GM18519 (cell line): Measurements from ENCODE around the gene KRTAP12-2.
"Not testable (repeated sequence)": the region's sequence is repeated elsewhere in the genome, so short reads cannot be mapped to it uniquely, and the experiment has no call there.

ENCODE experiments used
- ATAC-seq: cut with Tn5 transposase; IDR thresholded peaks from one replicate; pipeline ENCODE4 v1.9.1; 2021; ENCODE audit warnings: mild to moderate bottlenecking, moderate library complexity; ENCODE audit not compliant: unreplicated experiment, low FRiP score

The KRTAP12-2 gene

DNA sequence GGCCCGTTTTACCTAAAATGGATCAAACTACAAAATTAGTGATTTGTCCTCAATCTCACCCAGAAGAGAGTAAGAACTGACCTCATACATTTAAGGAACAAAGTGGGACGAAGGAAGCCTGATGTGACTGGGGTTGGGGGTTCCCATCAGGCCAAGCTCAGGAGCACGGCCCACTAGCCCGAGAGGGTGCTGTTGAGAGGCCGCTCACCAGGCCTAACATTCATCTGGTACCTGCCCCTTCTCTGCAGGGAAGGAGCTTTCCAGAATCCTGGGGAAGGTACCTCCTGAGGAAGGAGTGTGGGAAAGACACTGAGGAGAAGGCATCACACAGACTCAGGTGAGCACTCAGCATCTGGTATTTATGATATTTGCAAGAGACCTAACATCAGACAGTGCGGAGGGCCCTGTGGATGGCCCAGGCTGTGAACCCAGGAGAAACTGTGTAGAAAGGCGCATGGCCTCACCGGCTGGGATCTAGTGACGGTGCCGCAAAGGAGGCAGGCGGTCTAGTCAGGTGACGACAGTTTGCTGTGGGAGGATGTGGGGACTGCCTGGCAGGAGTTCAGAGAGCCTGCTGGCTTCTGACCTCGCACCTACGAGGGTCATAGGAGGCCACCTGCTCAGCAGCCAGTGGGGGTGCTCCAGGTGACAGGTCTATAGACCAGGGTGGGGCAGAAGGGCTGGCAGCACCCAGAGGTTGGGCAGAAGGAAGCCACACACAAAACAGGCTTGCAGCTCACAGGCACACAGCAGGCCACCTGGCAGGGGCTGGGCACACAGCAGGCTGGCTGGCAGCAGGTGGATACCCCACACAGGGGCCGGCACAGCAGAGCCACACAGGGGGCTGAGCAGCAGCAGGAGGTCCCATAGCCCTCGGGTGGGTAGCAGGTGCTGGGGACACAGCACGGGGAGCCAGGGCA lies 12.8 kb downstream of the KRTAP12-2 start:
- no peak for ATAC-seq

DNA sequence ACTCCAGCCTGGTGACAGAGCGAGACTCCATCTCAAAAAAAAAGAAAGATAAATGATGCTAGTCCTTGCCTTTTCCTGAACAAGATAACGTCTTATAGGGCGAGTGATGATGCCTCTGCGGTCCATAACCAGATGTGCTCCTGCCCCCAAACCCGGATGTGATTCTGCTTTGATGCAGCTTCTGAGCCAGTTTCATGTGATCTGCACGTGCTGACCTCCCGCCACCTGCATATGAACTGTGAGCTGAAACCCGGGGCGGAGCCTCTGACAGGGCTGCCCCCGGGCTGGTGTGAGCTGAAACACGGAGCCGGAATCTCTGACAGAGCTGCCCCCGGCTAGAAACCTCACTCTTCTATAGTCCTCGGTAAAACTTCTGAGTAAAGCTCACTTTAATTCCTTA lies 13.6 kb downstream of the KRTAP12-2 start:
- ATAC-seq, result no peak

DNA sequence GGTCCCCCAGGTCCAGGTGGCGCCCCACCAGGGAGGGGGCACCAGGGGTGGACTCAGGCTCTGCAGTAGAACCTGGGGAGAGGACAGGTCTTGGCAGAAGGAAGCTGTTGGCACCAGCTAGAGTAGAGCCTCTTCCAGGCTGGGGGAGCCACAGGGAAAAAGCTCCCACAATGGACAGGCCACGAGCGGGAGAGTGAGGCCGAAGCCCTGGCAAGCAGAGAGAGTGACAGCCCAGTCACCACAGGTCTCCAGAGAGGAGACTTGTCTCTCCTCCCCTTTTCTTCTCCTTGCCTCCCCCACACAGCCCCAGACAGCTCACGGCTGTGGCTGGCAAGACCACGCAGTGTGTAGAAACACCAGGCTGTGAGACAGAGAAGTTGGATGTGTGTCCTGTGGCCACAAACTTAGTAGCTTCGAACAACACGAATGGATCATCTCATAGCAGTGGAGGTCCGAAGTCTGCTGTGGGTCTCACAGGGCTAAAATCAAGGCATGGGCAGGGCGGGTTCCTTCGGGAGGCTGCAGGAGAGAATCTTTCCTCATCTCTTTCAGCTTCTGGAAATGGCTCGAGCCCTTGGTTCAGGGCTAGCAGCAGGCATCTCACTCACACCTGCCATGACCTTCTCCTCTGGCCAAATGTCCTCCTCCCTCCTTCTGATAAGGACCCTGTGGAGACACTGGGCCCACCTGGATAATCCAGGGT lies 15.6 kb downstream of the KRTAP12-2 start:
- no peak for ATAC-seq

DNA sequence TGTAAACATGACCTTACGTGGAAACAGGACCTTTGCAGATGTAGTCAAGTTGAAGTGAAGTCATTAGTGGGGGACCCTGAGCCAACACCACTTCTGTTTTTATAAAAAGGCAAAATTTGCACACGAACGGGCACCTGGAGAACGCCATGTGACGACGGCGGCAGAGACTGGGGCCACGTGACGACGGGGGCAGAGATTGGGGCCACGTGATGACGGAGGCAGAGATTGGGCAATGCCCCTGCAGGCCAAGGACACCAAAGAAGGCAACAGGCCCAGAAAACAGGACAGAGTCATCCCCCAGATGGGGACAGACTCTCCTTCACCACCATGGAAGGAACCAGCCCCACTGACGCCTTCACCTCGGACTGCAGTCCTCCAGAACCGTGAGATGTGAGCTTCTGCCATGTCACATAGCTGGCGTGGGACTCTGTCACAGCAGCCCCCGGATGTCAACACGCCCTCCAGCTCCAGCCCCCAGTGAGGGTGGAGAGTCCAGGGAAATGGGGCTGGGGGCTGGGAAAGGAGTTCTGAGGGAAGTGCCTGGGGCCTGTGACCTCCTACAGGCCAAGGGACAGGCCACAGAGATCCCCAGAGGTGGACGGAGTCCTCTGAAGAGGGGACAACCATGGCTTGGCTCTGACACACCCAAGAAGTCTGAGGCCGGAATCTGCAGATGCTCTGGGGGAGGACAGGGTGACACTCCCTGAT lies 16.3 kb downstream of the KRTAP12-2 start:
- no peak for ATAC-seq

DNA sequence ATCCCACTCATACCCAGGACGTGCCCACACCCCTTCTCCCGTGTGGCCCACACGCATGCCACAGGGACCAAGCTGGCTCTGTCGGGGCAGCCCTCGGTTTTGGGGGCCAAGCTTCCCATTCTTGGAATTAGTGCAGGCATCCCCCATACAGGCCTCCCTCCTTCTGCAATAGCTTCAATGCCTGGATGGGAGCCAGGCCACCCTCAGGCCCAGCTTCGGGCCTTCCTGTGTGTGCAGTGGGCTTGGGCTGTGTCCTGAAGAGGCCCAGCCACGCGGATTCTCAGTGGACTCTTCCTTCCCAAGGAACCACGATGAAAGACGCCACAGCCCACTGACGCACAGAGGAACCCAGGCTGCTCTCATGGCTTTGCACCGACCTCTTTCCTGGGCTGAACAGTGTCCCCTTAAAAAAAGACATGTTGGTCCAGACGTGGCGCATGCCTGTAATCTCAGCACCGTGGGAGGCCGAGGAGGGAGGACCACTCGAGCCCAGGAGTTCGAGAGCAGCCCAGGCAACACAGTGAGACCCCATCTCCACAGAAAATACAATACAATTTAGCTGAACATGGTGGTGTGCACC lies 17.1 kb downstream of the KRTAP12-2 start:
- ATAC-seq, result no peak

DNA sequence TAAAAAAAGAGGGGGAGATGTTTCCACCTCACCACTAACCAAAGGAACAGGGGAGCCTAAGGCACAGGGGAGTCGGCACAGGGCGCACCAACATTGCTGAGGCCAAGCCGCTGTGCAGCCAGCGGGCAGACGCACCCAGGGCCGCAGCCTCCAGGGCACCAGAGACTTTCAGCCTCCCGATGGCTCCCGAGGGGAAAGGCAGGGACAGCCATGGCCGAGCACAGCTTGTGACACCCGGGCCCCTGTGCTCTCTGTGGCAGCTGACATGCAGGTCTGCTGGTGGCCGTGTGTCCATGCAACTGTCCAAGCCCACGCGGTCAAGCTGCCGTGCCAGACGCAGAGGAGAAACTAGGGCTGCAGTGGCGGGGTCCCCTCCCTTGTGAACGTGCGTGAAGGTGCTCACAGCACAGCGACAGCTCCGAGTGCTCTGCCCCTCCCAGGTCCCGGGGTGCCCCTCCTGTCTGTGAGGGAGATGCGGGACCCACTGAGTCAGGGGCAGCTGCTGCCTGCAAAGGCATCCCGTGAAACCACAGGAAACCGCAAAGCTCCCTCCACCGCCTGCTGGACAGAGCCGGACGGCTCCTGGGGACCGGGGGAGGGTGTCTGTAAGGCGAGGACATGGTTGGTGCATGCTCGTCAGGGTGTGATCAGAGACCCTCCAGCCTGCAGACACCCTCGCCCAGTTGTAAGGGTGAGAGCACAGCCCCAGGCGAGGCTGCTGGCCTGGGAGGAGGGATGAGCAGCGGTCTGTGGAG lies 18.0 kb downstream of the KRTAP12-2 start:
- ATAC-seq, result no peak

DNA sequence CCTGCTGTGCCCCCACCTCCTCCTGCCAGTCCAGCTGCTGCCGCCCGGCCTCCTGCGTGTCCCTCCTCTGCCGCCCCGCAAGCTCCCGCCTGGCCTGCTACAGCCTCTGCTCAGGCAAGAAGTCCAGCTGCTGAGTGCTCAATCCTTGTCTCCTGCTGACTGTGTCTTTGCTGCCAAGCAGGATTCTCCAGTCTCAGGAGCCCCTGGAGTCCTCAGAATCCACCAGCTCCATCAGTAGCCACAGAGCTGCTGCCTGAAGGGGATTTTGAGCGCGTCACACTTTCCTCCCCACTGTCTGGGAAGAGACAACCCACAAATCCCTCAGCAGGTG lies 19.5 kb downstream of the KRTAP12-2 start:
- ATAC-seq, result no peak

DNA sequence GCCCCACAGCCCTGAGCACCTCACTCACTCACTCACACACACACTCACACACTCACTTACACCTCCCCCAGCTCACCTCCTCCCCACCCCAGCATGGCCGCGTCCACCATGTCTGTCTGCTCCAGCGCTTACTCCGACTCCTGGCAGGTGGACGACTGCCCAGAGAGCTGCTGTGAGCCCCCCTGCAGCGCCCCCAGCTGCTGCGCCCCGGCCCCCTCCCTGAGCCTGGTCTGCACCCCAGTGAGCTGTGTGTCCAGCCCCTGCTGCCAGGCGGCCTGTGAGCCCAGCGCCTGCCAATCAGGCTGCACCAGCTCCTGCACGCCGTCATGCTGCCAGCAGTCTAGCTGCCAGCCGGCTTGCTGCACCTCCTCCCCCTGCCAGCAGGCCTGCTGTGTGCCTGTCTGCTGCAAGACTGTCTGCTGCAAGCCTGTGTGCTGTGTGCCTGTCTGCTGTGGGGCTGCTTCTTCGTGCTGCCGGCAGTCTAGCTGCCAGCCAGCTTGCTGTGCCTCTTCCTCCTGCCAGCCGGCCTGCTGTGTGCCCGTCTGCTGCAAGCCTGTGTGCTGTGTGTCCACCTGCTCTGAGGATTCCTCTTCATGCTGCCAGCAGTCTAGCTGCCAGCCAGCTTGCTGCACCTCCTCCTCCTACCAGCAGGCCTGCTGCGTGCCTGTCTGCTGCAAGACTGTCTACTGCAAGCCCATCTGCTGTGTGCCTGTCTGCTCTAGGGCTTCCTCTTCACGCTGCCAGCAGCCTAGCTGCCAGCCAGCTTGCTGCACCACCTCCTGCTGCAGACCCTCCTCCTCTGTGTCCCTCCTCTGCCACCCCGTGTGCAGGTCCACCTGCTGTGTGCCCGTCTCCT lies 20.1 kb downstream of the KRTAP12-2 start, which contains the start of gene KRTAP10-11:
KRTAP10-11 (plus strand) TSS at position 49 of the 856 bp plus-strand sequence; CDS start at position 94, 45 bp downstream.
- not testable (repeated sequence) for ATAC-seq

DNA sequence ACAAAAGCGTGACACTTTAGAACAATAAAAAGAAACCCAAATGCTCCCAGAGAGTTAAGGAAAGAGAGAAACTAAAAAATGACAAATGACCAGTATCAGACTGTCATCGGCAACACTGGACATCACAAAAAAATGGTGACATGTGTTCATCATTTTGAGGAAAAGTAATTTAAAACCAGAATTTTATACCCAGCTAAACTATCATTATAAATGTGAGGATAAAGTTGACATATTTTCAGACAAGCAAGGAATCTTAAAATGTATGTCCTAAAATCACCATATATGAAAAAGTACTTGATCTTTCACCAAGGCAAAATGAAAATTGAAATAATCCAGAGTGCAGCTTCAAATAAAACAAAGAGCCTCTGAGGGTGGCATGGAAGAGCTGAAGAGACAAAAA lies 21.8 kb downstream of the KRTAP12-2 start:
- ATAC-seq, result no peak

DNA sequence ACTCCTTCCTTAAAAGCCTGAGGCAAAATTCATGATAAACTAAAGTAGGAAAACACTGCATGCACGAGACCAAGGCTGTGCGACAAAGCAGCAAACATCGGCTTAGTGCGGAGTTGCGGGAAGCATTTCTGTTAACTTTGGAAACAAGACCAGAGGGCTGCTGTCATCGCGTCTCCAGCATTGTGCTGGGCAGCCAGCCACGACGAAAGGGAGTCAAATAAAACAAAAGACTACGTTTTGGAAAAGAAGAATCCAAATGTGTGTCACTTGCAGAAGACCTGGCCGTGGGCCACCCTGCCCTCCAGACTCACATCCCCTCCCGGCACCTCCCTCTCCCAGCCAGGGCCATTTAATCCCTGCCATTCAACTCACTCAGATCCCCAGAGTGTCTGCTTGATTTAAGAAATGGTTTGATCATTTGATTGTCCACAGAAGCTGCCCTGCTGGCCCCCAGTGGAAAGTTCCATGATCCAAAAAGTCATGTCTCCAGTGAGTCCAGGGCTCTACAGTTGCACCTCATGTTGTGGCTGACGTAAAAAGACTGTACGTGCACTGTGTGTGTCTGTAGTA lies 22.9 kb downstream of the KRTAP12-2 start:
- no peak for ATAC-seq

DNA sequence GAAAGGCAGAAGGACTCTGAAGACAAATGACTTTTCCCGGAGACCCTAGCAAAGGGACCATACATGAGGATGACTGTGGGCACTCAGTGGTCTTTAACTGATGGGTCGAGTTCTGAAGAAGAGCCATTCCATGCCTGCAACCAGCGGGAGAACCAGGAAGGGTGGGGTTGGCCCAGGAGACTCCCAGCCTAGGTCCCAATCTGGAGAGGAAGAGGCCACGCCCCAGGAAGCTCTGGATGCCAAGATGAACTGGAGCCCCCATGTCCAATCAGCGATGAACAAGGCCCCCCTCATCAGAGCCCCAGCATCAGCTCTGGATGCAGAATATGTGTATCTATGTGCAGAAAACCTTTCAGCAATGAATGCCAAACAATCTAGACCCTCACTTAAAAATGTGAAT lies 26.0 kb downstream of the KRTAP12-2 start:
- ATAC-seq, result no peak

DNA sequence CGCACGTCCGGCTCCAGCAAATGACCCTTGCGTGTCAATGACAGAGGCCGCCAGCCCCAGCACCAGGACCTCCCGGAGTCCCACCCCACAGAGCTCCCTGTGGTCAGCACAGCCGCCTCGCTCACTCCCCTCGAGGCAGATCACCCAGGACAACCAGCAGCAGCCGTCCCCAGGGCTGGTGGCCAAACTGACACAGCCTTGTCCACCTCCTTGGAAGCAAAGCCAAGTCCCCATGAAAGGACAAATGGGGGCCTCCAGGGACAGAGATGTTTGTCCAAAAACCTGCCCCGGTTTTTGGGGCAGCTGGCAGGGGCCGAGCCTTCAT lies 27.4 kb downstream of the KRTAP12-2 start:
- ATAC-seq, result no peak

DNA sequence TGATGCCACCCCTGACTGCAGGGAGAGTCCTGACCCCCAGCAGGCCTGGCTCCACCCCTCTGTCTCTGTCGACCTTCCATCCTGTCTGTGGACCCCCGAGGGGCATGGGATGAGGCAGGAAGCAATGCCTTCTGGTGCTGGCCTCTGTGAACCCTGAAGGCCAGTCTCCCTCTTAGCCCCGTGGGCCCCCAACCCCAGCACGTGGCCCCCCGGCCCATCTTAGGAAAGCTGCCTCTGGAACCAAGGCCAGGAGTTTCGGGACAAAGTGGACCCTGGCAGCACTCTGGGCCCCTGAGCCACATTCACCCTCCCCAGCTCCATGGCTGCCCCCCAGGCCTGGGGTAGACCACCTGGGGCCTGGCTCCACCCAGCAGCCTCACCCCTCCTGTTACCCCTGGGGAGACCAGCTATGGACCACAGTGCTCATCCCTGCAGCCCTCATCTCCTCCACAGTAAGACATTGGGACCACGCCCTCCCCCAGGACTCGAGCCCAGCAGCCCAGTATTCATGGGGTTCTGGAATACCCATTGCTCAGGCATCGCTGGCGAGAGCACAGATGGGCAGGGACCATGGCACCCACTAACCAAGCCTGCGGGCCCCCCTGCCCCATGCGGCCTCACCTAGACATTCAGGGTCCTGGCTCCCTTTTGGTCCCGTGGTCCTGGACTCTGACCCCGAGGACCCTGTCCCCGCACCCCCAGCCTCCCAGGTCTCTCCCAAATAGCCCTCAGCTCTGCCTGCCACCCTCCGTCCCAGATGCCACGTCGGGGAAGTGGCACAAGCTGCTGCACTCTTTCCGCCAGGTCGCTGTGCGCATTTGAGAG lies 28.0 kb downstream of the KRTAP12-2 start:
- not testable (repeated sequence) for ATAC-seq

DNA sequence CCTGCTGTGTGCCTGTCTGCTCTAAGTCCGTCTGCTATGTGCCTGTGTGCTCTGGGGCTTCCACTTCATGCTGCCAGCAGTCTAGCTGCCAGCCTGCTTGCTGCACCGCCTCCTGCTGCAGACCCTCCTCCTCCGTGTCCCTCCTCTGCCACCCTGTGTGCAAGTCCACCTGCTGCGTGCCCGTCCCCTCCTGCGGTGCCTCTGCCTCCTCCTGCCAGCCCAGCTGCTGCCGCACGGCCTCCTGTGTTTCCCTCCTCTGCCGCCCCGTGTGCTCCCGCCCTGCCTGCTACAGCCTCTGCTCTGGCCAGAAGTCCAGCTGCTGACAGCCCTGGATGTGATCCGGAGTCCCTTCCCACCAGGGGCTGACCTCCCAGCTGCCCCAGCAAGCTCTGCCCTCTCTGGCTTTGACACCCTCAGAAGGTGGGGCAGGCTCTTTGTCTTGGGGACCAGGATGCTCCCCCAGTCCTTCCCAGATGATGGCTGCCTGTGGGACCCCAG lies 28.8 kb downstream of the KRTAP12-2 start:
- ATAC-seq, result not testable (repeated sequence)

DNA sequence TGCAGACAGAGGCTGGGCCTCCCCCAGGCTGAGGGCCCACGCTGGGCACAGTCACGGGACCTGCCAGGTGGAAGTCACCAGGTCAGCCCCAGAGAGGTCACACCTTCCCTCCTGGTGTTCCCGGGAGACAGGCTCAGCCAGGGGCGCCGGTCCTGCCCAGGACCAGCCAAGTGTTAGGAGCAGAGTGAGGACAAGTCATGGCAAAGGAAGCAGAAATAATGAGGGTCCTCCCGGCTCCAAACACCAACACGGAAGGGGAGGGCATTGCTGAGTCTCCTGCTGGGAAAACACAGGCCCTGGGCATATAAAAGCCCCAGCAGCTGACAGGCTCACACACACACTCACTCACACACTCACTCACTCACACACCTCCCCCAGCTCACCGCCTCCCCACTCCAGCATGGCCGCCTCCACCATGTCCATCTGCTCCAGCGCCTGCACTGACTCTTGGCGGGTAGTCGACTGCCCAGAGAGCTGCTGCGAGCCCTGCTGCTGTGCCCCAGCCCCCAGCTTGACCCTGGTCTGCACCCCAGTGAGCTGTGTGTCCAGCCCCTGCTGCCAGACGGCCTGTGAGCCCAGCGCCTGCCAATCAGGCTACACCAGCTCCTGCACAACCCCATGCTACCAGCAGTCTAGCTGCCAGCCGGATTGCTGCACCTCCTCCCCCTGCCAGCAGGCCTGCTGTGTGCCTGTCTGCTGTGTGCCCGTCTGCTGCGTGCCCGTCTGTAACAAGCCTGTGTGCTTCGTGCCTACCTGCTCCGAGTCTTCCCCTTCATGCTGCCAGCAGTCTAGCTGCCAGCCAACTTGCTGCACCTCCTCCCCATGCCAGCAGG lies 29.5 kb downstream of the KRTAP12-2 start, which contains the start of gene KRTAP10-10:
KRTAP10-10 (plus strand) TSS at position 339 of the 833 bp plus-strand sequence; CDS start at position 401, 62 bp downstream.
- no peak for ATAC-seq

DNA sequence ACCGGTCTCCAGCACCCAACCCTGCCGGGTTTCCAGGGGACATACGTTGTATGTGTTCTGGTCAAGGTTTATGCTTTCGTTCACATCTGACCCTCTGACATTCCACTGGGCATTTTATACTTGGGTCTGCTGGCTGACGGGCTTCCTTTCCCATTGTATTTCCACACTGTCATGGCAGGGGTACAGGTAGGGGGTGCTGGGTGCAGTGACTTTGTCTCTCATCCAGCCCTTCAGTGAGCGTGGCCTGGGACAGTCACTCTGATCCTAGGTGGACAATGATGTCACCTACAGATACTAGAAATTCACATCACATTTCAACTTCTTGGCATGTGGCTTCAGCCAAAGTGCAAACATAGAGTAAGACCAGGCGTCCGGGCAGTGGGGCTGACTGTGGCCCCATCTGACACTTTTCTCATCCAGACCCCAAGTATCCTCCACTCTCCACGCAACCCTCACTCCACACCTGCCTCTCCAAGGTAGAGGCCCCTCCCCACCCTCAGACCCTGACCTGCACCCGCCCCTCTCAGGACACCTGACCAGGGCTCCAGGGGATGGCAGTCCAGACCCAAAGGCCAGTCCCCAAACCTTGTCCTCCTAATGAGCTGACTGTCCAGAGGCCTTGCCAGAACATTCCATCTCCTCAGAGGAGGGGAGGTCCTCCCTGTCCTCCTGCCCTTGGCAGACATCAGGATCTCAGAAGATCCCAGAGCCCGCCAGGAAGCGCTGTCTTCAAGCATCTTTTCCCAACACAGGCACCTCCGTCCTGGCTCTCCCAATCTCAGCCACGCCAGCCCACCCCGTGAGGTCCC lies 30.3 kb downstream of the KRTAP12-2 start:
- ATAC-seq, result no peak
